ENCODE data around the gene ADGRG6.

- TF ChIP-seq CTCF (IDR thresholded peaks at IDR 0.05 in 8 of 11, conservative IDR thresholded peaks at IDR 0.05 in 3 of 11) (no peak), POLR2A (IDR thresholded peaks at IDR 0.05) (no peak), POLR2AphosphoS5 (IDR thresholded peaks at IDR 0.05) (no peak)
These were observed 52.8 kb downstream of the ADGRG6 start for GRCh38 chr6:142354650-142355049.
